Central memory CD4-positive, alpha-beta T cell (primary cell): ENCODE measurements around the gene IL2RA.
"Not testable (repeated sequence)": the region's sequence is repeated elsewhere in the genome, so short reads cannot be mapped to it uniquely, and the experiment has no call there.

Source experiments
- DNase-seq: peaks from one replicate; pipeline ENCODE4 v3.0.0; 2022
- total RNA-seq, 3 experiments: gene quantifications; one replicate each; lab custom pipeline; 2026; lab: John Stamatoyannopoulos, UW

The IL2RA gene
- 21.8 to 609 (median 42.3) reads per million in 3 experiments for total RNA-seq

DNA sequence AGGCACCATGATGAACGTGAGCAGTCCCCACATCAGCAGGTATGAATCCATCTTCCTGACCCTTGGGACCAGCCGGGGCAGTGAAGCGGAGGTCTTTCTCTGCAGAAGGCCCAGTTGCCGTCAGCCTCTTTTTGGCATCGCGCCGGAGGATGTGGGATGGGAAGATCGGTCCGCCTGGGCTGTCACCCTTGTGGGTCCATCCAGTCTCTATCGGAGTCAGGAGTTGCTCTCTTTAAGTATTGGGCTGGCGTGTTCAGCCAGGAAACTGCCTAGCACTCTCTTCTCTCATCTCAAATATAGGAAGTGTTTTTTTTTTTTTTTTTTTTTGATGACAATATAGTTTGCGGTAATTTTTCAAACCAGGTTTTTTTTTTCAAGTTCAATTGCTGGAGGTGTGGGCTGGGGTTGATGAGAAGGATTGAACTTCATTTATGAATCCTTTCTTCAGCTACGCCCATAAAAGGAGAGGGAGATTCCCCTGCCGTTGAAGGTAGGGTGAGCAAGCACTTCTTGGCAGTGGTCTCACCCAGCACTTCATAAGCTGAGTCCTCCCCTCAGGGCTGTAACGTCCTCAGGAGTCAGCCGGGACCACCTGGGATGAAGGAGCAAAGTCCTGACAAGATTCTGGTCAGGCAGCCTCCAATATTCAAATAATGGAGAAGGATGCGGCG, at the start of gene IL2RA:
IL2RA (minus strand) TSS at position 267 of the 671 bp plus-strand sequence; CDS start at position 51, 216 bp downstream.
- peak; percentile 74 for DNase-seq

DNA sequence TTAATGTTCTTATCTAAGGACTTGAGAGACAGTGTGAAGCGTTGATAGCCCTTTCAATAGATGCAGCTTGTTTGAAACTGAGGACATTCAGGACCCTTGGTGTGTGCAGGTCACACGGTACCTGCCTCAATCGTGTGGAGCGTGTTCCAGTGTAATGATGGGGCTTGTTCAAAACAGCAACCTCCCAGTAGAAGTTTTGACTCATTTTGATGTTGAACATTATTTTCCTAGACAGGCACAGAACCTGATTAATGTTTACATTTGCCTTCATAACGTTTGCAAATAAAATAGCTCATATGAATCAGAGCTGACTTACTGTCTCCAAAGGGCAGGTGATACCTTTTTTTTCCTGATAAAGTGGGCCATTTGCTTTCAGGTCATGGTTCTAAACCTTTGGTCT, 48.0 kb upstream of the IL2RA start:
- no peak for DNase-seq

DNA sequence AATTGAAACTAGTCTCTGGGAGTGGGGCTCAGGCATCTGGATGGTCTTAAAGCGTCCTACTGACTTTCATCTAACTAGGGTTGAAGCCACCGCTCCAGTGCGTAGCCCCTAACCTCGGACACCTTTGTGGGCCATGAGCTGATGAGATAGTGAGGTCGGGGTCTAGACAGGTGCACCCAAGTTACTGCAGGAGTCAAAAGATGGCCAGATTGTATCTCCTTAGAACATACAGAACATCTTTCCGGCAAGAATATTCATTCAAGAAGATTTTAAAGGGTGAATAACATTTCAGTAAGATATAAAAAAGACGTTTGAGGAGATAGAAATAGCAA, 47.2 kb upstream of the IL2RA start:
- peak; percentile 16 for DNase-seq

DNA sequence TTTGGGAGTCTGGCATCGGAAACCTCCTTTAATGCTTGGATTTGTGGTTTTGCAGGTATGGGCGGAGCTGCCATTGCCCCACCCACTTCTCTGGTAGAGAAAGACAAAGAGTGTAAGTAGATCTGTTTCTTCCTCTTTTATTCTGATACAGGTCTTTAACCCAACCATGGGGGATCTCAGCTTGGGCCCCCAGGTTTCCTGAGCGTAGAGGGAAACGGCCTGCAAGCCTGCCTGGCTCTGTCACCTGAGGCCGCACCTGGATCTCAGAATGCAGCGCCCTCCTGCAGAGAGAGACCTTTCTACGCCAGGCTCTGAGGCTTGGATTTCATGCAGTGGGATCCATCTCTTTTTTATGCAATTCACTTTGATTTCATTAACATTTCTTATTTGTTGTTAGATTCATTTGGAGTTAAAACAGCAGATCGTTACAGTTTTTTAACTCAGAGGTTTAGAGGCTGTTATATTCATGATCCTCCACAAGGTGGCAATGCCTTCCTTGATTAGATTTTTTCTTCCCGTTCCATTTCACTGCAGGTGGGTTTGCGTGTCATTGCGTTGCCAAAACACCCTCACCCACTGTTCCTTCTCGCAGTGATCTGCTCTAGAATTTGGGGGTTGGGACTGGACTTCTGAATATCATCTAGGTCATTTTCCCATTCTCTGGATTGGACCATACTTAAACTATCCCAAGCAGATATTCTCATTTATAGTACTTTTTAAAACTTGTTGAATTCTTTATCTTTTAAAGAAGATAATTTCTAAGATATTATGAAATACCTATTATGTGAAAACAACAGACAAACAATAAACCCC, 46.7 kb upstream of the IL2RA start:
- DNase-seq, result peak; percentile 63

DNA sequence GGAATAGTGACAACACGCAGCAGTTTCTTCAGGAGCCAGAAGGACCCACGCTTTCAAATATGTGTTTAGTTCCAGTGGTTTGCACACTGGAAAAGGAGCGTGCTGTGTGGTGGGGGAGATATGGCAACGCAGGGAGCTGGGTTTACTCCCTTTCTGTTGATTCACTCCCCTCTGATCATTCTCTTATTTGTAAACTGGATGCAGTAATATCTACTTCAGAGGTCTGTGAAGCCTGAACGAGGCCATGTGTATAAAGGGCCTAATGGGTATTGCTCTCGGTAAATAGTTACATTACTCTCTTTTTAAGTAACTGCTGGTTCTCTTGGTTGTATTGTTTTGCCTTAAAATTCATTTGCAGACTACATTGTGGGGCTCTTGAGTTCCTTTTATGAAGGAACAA, 45.9 kb upstream of the IL2RA start:
- DNase-seq, result no peak

DNA sequence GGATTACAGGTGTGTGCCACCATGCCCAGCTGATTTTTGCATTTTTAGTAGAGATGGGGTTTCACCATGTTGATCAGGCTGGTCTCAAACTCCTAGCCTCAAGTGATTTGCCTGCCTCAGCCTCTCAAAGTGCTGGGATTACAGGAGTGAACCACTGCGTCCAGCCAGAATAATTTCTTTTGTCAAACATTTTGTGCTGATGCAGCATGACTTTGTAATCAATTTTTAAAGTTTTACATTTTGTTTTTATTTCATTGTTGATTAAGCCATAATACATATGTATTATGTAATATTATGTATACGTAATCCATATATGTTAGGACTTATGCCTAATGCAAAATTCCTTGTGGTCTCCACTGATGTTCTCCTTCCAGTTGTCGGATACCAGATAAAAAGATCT, 45.4 kb upstream of the IL2RA start:
- DNase-seq, result not testable (repeated sequence)

DNA sequence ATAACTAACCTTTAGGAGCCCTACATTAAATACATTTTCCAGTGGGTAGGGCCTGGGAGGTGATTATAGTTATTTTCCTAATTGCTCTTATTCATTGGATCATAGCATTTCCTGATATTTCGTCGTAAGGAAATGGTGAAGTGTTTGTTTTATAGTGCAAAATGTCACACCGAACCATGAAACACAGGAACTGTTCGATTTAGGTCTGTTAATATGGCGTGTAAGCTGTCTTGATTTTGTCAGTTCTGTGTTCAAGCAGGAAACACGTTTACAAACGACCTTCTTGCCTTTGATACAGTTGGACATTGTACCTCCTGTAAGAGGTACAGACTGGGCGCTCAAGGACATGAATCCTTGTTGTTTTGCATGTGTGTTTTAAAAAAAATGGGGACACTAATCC, 41.4 kb upstream of the IL2RA start:
- no peak for DNase-seq

DNA sequence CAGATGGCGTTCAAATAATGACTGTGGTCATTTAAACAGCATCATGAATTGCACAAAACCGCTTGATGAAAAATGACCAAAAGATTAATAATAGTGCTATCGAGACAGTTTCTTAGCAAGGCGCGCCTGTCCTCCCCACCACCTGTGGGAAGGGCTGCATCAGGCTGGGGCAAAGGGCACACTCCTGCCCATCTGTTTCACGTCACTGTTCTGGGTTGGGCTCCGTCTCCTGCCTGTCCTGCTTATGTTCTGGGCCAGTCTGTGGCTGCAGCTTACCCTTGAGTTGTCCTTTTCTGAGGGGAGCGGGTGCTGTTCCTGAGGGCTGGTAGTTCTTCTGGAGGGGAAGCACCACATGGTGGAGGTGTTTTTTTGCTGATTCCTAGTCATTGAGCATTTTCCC, 40.0 kb upstream of the IL2RA start:
- DNase-seq, result no peak

DNA sequence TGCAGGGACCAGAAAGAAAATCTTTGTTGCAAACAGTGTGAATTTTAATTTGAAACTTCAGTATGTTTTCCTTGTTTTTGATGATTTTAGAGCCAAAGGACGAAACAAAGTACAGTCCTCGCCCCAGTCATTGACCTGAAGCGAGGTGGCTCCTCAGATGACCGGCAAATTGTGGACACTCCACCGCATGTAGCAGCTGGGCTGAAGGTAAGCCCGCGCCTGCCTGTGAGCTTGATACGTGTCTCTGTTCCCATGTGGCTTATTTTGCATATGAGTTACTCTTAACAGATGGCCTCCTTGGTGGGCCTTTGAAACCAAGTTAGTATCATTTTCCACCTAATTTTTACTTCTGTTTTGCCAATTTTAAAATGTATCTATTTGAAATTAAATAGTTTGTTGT, 39.0 kb upstream of the IL2RA start:
- no peak for DNase-seq

DNA sequence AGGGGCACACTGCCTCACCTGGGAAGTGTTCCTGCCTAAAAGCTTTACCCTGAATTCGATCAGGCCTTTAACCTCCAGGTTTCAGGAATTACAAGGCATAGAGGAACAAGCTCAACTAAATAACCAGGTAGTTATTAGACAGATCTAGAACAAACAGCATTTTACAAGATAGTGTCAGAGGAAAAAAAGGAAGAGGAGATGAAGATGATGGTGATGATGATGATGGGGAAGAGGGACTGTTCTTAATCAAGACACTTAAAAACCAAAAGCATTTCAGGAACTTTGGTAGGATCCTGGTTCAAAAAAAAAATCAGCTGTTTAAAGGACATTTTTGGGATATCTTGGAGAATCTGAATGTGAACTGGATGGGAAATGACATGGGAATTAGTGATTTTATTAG, 38.2 kb upstream of the IL2RA start:
- DNase-seq, result no peak

DNA sequence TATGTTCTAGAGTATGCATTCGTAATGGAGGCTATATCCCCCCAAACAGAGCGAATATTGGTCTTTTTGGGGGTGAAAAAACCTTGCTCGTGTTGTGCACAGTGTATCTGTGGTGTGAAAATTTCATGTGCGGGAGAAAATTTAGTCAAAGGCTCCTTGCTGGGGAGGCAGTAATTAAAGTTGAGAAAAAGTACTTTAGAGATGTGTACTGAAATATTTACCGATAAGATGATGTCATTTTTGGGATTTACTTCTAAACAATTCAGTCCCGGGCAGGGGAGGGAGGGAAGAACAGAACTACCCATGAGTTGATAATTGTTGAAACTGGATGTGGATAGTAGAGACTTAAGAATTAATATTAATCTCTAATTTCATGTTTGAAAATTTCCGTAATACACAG, 36.0 kb upstream of the IL2RA start:
- DNase-seq, result no peak

DNA sequence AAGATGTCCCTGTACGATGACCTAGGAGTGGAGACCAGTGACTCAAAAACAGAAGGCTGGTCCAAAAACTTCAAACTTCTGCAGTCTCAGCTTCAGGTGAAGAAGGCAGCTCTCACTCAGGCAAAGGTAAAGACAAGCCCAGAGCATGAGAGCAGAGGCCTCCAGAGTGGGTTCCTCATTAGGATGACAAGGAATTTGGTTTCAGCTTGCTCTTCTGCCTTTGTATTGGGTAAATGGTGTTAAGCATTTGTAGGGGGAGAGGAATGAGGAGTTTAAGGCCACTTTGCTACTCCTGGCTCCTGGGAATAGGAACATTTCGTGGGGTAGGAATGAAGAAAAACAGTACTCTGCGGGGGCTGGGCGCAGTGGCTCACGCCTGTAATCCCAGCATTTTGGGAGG, 34.9 kb upstream of the IL2RA start:
- no peak for DNase-seq

DNA sequence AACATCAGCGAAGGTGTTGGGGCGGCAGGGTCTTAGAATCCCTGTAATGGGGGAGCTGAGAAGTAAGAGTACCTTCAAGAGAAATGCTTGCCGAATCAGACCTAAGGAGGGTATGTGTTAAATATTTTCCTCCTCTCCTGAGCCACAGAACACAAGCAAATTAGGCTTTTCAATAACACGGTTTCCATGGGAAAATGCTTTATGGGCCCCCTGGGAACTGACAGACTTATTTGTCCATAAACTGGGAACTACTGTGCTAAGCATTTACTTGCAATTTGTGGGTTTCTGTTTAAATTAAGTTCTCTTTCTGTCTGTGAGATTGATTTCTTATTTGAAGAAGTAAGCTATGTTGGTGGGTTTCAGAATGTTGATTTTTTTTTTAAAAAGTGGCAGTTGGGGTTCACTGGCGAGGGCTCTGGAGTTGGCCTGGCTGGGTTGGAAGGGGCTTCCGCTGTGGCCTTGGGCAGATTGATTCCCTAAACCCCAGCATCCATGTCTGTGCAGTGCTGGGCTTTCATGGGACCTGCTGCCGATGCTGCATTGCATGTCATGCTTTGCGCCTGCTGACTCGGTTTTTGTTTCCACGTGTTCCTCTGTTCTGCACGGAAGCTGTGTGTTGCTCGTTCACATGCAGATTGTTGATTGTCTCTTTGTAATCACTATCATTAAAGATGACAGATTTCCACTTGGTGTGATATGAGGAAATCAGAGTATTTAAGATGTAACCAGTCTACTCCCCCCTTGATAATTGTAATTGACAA, 33.8 kb upstream of the IL2RA start:
- DNase-seq, result no peak

DNA sequence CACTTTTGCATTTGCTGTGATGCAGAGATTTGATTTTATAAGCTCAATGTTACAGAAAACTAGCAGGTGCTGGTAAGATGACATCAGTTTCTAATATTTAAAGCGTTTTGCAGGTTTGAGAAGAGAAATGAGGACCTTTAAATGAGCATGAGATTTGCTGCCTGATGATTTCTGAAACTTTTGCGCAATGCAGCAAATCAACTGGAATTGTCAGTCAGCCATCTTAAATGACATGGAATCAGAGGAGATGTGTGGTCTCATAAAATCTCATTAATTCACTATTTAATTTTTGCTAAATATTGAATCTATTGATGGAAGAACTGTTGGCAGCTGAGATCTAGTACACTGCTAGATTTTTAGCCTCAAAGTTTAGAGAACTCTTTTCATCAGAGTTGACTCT, 30.6 kb upstream of the IL2RA start:
- no peak for DNase-seq

DNA sequence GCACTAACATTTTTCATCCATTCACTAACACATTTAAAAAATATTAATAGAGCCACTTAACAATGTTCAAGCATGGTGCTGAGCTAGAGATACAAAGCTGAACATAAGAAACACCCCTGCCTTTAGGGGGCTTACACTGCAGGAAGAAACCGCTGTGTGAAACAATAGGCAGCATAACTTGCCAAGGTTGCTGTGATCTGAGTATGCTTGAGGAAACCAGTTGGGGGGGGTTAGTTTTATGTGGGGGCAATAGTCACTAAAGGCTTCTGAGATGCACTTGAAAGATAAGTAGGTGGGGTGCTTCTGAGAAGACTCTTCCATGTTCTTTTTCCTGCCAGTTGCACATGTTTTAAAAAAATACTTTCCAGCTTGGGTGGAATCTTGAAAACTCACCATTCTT, 29.5 kb upstream of the IL2RA start:
- DNase-seq, result no peak

DNA sequence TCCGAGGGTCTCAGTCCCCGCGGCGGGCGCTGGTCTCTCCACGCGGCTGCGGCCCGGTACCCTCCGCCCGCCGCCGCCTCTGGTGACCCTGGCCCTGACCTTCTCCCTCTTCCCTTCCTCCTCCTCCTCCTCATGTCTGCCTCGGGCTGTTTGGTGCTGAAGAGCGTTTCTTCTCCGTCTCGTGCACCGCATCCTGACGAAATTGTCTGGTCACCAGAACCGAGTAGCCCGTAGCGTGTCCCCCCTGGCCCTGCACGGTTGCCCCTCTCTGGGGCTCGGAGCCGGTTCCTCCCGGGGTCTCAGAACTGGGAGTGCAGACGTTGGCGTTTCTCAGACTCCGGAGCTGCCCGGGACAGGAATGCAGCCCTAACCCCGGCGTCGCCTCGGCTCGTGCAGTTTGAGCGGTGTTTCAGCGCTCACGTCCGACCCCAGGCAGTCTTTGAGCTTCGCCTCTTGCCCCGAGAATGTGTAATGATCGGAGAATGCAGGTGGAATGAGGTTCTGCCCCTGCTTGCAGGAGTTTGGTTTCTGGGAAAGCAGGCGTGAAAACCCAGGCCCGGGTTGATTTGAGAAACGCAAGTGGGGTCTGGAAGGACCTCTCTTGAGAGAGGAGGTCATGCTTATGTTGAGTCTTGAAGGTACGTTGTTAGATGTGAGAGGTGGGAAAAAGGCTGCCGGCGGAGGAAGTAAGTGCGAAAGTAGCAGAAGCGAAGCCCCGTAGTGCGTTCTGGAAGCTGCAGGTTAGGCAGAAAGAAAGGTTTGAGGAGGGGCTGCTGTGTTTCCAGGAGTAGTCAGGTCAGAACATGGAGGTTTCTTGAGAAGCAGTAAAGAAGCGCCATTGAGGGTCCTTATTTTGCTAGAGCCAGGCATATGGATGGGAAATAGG, 27.4 kb upstream of the IL2RA start:
- DNase-seq, result no peak

DNA sequence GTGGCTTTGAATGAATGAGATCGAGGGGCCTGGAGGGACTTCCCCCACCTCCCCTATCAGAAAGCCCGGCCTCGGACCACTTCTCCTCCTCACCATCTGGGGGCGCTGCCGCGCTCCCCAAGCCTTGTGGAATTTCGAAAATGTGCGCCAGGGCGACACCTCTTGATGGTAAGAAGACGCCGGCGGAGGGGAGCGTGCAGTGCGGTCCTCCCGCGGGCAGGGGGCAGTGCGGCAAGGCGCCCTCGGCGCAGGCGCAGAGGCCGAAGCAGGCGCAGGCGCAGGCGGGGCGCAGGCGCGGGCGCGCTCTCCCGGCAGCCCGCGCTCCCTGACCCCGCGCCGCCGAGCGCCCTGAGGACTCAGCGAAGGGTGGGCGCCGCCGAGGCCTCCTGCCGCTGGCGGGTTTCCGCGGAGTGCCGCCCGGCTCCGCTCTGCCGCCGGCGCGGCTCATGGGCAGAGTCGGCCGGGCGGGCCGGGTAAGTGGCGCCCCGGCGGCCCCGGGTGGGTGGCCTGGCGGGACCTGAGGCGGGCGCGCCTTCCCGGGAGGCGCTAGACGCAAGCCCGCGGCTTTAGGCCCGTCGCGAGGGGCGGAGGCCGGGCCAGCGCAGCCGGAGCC, 26.7 kb upstream of the IL2RA start, which contains the start of gene RBM17:
RBM17 (plus strand) TSS at position 314 of the 613 bp plus-strand sequence. CDS start 8,032 bp downstream, outside the sequence.
- peak; percentile 97 for DNase-seq

DNA sequence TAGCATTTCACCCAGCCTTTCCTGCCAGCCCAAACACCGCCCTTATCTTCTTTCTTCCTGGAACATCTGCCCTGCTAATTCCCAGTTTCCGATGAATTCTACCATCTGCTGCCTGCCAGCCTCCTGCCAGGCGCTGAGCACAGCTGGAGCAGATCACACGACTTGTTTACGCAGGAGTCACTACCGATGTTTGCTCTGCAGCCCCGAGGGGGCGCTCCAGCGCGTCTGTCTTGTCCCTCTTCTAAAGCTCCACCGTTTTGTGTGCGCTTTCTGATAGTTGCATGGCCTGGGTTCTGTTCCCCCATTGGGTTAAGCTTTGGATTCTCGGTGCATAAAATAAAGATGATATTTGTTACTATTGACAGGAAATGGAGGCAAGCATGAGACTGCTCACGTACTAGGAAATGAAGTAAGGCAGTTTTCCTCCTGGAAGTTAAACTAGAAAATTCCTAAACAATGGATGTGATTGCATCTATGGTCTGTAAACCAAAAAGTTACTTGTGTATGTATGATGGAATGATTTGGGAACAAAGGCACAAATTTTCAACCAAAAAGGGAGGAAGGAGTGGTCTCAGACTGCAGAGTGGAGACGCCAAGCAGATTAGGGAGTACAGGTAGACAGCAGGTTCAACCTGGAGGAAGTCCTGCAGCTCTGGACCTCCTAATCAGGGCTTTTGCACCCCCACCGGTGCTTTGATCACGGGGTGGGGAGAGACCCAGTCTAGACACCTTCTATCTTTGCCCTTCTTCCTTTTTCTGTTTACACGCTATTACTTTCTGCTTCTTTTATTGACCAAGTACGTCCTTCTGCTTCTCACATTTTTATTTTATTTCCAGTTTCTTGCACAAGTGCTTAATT, 24.4 kb upstream of the IL2RA start:
- DNase-seq, result peak; percentile 82

DNA sequence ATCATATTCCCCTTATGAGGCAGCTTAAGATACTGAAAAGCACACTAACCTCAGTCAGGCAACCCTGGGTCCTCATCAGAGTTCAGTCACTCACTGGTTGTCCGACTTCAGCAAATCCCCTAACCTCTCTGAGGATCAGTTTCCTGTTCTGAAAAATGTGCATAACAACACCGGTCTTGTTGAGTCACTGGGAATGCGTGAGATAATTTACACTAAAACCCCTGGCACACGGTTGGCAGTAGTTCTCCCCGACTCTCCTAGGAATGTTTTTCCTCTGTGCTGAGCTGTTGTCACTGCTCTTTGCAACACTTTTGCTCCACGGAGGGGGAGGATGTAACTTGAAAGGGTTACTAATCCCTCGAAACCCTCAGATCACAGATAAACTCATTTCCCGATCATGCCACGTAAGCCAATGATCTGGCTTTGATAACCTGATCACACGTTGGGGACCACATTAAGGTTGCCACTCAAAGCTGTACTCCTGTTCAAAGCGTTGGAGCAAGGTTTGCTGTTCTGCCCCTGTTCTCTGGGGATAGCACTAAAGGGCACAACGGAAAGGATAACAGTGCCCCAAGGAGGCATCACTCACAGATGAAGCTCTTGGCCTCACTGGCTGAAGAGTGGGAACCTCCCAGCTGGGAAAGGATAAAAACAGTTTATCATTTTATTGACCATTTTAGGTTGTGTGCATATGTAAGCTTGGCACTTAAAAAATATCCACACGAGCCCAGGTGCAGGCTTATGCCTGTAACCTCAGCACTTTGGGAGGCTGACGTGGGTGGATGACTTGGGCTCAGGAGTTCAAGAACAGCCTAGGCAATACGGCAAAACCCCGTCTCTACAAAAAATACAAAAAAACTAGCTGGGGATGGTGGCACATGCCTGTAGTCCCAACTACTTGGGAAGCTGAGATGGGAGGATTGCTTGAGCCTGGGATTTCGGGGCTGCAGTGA, 21.6 kb upstream of the IL2RA start:
- DNase-seq, result peak; percentile 64
